HG03558 (cell line): ENCODE results near the gene CDK5R1.
"Not testable (repeated sequence)": the region's sequence is repeated elsewhere in the genome, so short reads cannot be mapped to it uniquely, and the experiment has no call there.

Source experiments
- ATAC-seq: cut with Tn5 transposase; IDR thresholded peaks from one replicate; pipeline ENCODE4 v1.9.1; 2021; ENCODE audit warnings: moderate number of reproducible peaks; ENCODE audit not compliant: unreplicated experiment; ENCODE audit errors: extremely low read depth

Gene CDK5R1

DNA sequence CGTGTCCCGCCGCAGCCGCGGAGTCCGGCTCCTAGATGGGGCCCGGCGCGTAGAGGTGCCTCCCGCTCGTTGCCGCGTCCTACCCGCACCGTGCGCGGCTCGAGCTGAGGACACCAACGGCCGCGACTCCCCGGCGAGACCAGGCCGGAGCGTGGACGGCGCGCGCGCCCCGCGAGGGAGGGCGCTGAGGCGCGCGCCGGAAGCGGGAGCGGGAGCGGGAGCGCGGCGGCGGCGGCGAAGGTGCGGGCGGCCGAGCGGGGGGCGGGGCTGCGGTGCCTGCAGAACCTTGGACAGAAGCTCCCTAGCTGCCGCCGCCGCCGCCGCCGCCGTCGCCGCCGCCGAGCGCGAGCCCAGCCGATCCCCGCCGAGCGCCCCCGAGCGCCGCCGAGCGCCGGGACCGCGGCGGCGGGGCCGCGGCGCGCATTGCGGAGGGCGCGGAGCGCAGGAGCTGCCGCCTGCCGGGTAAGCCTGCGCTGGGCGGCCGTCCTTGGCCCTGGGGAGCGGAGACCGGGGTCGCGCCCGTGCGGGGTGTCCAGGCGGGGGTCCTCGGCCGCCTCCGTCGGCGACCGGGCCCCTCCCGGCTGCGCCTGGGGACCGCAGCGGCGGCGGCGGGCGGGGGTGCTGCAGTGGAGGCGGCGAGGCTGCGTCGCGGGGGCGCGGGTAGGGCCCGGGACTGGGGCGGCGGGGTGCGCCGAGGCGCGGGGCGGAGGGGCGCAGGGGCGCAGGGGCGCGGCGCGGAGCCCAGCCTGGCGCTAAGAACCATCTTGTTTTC is at the start of gene CDK5R1:
TSS of gene CDK5R1 (plus strand) at position 293 of the 772 bp plus-strand sequence. CDS start 628 bp downstream, outside the sequence.
- ATAC-seq = no peak

- no peak for ATAC-seq
These were observed 46.1 kb upstream of the CDK5R1 start for GRCh38 chr17:32440722-32441121.

GRCh38 chr17:32441886-32442285 is 44.9 kb upstream of the CDK5R1 start:
- no peak for ATAC-seq

DNA sequence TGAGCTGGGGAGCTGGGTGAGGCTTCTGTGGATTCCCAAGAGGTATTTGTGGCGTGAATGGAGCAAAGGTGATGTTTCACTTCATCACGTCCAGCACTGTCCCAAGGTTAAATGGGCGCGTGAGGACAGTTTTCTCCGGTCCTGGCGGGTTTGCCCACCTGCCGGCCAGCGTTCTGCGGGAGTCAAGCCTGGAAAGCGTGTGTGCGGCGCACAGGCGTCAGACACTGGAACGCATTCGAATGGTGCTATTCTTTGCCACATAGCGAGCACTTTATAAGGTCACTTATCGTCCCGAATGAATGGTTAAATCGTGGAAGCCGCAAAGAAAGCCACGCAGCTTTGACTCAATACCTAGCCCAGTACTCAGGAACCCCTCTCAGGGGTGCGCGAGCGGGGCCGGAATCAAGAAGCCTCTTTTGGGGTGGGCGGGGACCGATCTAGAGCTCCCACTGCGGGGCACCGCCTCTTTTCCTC is 42.9 kb upstream of the CDK5R1 start:
- no peak for ATAC-seq

- peak; percentile 68 for ATAC-seq
These were observed 42.3 kb upstream of the CDK5R1 start, which contains the start of gene PSMD11 for GRCh38 chr17:32444301-32445073. Gene PSMD11, plus strand, starts transcription at chr17:32444510. Its CDS starts 14 bp downstream, at chr17:32444524.

- no peak for ATAC-seq
These were observed 41.7 kb upstream of the CDK5R1 start for GRCh38 chr17:32445074-32445415.

DNA sequence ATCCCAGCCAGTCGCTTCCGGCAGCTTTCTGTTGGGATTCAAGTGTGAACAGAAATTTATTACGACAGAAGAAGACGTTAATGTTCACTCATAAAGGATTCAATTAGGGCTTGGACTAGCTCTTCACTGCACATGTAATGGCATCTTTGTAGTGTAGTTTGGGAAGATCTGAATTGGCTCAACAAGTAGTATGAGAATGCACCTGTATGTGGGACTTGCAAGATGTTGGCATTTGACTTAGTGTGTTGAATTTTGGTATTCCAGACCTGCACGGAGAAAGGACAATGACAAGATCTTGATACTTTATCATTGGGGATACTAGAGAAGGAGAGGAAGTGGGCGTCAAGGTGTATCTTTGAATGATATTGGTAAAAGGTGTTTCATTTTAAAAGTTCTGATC is 41.3 kb upstream of the CDK5R1 start:
- no peak for ATAC-seq

DNA sequence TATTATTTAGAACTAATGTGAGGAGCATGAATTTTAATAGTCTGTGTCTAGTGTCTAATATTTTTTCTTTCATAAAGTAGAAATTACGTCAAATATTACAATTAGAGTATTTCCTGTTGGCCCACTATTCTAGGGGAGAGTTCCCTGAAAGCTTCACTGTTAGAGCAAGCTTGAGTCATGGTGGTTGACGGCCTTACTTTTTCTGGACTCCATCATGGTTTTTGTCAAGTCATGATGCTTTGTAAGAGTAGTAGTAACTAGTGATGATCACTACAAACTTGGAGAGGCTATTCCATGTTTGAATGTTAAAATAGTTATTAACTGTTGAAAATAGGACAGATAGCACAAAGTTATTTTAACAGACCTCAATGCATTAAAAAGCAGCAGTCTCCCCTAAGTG is 40.8 kb upstream of the CDK5R1 start:
- ATAC-seq = no peak

DNA sequence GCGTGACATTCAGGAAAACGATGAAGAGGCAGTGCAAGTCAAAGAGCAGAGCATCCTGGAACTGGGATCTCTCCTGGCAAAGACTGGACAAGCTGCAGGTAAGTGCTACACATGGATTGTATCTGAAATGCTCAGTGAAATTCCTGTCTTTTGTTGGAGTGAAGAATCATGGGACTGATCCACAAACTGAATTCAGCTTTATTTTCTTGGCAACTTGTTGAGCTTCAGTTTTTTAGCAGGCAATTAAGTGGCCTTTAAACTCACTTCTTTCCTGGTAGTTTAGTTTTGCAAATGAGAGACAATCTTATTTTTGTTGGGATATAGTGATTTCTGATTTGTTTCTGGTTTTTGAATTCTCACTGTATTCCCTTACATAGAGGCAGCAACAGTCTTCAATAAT is 39.8 kb upstream of the CDK5R1 start:
- no peak for ATAC-seq

DNA sequence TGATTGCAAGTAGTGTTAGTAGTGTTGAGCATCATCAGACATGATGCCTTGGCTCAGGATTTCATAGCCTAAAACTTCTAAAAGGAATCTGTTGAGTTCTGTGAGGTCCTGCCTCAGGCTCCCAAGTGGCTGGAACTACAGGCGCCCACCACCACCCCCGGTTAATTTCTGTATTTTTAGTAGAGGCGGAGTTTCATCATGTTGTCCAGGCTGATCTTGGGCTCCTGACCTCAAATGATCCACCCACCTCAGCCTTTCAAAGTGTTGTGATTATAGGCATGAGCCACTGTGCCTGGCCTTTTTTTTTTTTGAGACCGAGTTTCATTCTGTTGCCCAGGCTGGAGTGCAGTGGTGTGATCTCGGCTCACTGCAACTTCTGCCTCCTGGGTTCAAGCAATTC is 36.8 kb upstream of the CDK5R1 start:
- no peak for ATAC-seq

DNA sequence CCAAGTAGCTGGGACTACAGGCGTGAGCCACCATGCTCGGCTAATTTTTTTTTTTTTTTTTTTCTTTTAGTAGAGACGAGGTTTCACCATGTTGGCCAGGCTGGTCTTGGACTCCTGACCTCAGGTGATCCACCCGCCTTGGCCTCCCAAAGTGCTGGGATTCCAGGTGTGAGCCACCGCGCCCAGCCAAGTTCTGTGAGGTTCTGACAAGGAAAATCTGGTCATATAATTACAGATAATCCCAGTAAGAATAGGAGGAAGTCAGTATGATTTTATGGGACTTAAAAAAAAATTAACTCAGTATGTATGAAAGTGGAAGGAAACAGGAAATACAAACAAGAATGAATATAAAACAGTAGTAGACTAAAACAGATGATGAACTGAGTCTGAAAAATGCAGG is 36.4 kb upstream of the CDK5R1 start:
- ATAC-seq = not testable (repeated sequence)

- ATAC-seq = no peak
These were observed 34.9 kb upstream of the CDK5R1 start for GRCh38 chr17:32451879-32452278.

GRCh38 chr17:32452281-32452680 is 34.5 kb upstream of the CDK5R1 start:
- ATAC-seq = no peak

- ATAC-seq = no peak
These were observed 33.4 kb upstream of the CDK5R1 start for GRCh38 chr17:32453370-32453769.

- ATAC-seq = no peak
These were observed 28.4 kb upstream of the CDK5R1 start for GRCh38 chr17:32458371-32458770.

GRCh38 chr17:32460054-32460453 is 26.7 kb upstream of the CDK5R1 start:
- no peak for ATAC-seq

DNA sequence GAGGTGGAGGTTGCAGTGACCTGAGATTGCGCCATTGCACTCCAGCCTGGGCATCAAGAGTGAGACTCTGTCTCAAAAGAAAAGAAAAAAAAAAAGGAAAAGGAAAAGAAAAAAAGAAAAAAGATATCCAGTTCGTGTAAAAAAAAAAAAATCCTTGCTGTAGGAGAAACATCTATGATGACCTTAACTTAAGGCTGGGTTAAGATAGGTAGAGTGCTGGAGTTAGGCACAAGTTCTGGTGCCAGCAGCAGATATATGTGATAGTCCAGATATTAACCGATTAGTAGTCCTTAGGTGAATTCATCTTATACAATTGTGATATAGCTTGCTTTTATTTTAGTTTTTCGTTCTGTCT is 25.3 kb upstream of the CDK5R1 start:
- no peak for ATAC-seq

GRCh38 chr17:32461853-32462617 is 24.8 kb upstream of the CDK5R1 start:
- ATAC-seq = no peak

DNA sequence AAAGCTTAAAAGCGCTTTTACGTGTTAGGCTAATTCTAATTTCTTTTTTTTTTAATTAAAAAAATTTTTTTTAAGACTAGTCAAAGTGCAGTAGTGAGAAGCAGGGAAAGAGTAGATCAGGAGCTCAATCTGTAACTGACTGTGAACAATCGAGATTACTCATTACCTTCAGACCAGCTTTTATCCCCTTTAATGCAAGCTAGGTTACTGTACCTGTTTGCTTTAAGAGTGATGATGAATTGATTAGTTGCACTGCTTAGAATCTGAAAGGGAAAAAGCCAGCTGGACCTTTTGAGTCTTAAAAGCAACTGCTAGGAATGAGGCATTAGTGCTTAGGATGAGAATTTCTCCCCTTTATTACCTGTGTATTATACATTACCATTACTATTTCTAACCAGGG is 23.5 kb upstream of the CDK5R1 start:
- ATAC-seq = no peak

- no peak for ATAC-seq
These were observed 22.4 kb upstream of the CDK5R1 start for GRCh38 chr17:32464374-32464773.

DNA sequence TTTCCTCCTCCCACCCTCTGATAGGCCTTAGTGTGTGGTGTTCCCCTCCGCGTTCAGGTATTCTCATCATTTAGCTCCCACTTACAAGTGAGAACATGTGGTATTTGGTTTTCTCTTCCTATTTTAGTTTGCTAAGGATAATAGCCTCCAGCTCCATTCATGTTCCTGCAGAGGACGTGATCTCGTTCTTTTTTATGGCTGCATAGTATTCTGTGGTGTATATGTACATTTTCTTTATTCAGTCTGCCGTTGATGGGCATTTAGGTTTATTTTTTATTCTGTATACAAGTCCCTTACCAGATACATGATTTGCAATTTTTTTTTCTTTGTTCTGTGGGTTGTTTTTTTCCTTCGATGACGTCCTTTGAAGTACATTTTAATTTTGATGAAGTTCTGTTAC is 18.8 kb upstream of the CDK5R1 start:
- no peak for ATAC-seq
